BLaER1 treated with 17β-estradiol and CSF1 and Interleukin-3, amounts not matched to agents 10 nM and 100 nM (cell line): Measurements from ENCODE around the gene ATP1A3.
A peak's percentile ranks its signal among the peaks of the same experiment; 100 is the strongest.

Source experiments
- H3K27ac ChIP-seq, 11 experiments: shearing (Covaris generic); formaldehyde crosslinking; 2 replicates each; pipeline ENCODE4 v1.8.1; 2022
- H3K27me3 ChIP-seq, 11 experiments: shearing (Covaris generic); formaldehyde crosslinking; 2 replicates each; pipeline ENCODE4 v1.8.1; 2022
- H3K36me3 ChIP-seq, 11 experiments: shearing (Covaris generic); formaldehyde crosslinking; 2 replicates each; pipeline ENCODE4 v1.8.1; 2022
- H3K4me1 ChIP-seq, 10 experiments: shearing (Covaris generic); formaldehyde crosslinking; 2 replicates each; pipeline ENCODE4 v1.8.1; 2022
- H3K4me2 ChIP-seq, 11 experiments: shearing (Covaris generic); formaldehyde crosslinking; 2 replicates each; pipeline ENCODE4 v1.8.1; 2022
- H3K4me3 ChIP-seq, 10 experiments: shearing (Covaris generic); formaldehyde crosslinking; 2 replicates each; pipeline ENCODE4 v1.8.1; 2022
- H3K9ac ChIP-seq, 11 experiments: shearing (Covaris generic); formaldehyde crosslinking; 2 replicates each; pipeline ENCODE4 v1.8.1; 2022
- H3K9me3 ChIP-seq, 11 experiments: shearing (Covaris generic); formaldehyde crosslinking; replicated peaks in 1 of 11; 2 replicates each; pipeline ENCODE4 v1.8.1; 2022
- H4K20me1 ChIP-seq, 11 experiments: shearing (Covaris generic); formaldehyde crosslinking; 2 replicates each; pipeline ENCODE4 v1.8.1; 2022
- Cebpa-rat ChIP-seq, 11 experiments: shearing (Covaris generic); IDR thresholded peaks; 2 replicates each; pipeline ENCODE4 v1.8.1; 2022

Gene ATP1A3

DNA sequence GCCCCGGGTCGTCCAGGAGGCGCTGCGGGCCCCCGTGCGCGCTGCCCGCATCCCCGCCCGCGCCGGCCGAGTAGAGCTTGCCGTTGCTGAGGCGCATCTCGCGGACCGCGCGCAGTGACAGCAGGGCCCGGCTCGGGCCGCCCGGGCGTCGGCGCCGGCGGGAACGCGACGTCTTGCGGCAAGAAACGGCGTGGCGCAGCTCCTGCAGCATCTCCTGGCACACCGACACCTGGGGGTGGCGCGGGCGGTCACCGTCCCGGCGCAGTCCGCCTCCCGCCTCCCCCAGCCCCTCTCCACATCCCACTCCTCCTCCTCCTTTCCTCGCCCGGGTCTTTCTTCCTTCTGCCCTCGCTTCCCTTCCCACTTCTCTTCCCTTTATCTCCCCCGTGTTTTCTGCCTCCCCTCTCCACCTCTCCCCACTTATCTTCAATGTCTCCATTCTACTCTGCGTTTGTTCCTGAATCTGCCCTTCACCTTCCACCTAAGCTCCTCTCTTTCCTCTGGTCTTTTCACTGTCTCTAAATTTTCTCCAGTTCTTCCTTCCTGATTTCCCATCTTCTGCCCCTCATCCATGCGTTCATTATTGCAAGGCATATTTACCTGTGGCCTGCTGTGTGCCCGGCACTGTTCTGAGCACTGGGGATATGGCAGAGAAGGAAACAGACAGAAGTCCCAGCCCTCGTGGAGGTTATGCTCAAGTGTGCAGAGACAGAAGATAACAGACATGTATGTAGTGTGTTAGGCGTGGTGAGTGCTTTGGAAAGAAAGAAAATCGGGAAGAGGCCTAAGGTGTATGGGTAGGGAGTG is 5.2 kb upstream of the ATP1A3 start:
- Histone ChIP-seq H3K4me3 (peak overlapping the region; percentile 45 to 67 (median 58); a peak in 19 of 20 replicates), H3K27ac (peak overlapping the region in 6 of 11 experiments; percentile 27 to 91 (median 86); a peak in 10 of 22 replicates), H4K20me1 (peaks cover 0 to 70% (median 6%) of the 10 kb centered on the region in 11 experiments; a peak in 8 of 22 replicates), H3K4me1 (peaks cover 16 to 82% (median 67%) of the 10 kb centered on the region in 10 experiments), H3K9me3 (no peaks in the 10 kb centered on the region), H3K27me3 (peaks cover 0 to 39% (median 8%) of the 10 kb centered on the region in 11 experiments; a peak in 11 of 22 replicates), H3K4me2 (peak overlapping the region; percentile 80 to 100 (median 96)), H3K36me3 (peaks cover 0 to 19% (median 0%) of the 10 kb centered on the region in 11 experiments; a peak in 7 of 22 replicates), H3K9ac (peak overlapping the region in 8 of 11 experiments; percentile 53 to 85 (median 79); a peak in 15 of 22 replicates)
- no peak for TF ChIP-seq Cebpa-rat (IDR thresholded peaks at IDR 0.05)

DNA sequence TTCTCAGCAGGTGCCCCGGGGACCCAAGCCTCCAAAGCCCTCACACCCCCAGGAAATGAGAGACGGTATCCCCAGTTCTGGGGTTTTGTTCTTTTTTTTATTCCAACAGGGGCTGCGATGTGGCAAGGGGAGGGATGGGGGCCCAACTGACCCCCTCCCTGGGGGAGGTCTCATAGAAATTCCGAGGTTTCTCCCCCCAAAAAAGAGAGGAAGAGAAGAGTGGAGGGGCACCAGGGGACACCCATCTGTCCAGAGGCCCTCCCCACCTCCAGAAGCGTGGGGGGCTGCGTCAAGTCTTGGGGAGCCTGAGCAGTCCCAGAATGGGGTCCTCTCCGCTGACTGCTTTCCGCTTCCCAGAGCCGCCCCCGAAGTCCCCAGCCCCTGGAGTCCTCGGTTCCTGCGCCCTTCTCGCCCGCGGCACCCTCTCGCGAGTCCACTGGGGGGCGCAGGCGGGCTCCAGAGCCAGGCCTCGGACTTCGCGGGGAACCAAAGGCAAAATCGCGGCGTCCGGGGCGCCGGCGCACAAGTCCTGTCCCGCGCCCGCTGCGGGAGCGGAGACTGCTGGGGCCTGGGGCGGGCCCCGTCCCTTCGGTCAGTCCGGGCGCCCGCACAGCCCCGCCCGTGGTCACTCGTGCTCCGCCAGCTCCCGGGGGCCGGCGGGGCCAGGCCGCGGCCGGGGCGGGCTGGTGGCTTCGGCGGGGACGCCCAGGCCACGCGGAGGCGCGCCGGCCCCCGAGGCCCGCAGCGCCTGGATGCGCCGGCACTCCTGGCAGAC is 4.4 kb upstream of the ATP1A3 start:
- TF ChIP-seq Cebpa-rat (IDR thresholded peaks at IDR 0.05), result no peak
- no peaks in the 10 kb centered on the region for H3K9me3 ChIP-seq
- H3K4me2 ChIP-seq, result peak overlapping the region; percentile 80 to 100 (median 96)
- H3K27ac ChIP-seq, result peak overlapping the region in 8 of 11 experiments; percentile 45 to 91 (median 85); a peak in 16 of 22 replicates
- H4K20me1 ChIP-seq, result peaks cover 0 to 70% (median 6%) of the 10 kb centered on the region in 11 experiments; a peak in 9 of 22 replicates
- H3K4me1 ChIP-seq, result peaks cover 20 to 76% (median 64%) of the 10 kb centered on the region in 10 experiments
- H3K9ac ChIP-seq, result peak overlapping the region in 10 of 11 experiments; percentile 12 to 85 (median 73); a peak in 19 of 22 replicates
- peak overlapping the region; percentile 45 to 67 (median 58) for H3K4me3 ChIP-seq
- H3K36me3 ChIP-seq, result peaks cover 0 to 14% (median 0%) of the 10 kb centered on the region in 11 experiments; a peak in 5 of 22 replicates
- peaks cover 0 to 39% (median 8%) of the 10 kb centered on the region in 11 experiments; a peak in 11 of 22 replicates for H3K27me3 ChIP-seq

DNA sequence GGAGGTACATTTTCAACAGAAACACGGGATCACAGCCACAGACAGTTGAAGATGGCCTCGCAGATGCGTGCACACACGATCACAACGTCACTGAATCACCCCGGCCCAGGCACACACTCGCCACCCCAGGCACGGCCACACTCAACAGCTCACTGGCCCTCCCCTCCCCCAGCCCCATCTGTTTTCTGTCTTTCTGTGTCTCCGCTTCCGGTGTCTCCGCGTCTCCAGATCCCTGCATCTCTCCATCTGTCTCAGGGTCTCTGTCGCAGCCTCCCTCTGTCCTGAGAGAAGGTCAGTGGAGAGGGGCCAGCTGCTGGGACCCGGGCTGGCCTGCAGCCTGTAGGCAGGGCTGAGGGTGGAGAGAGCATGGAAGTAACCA is 3.8 kb upstream of the ATP1A3 start:
- H4K20me1 ChIP-seq, result peaks cover 0 to 70% (median 6%) of the 10 kb centered on the region in 11 experiments; a peak in 9 of 22 replicates
- H3K9me3 ChIP-seq, result no peaks in the 10 kb centered on the region
- H3K4me2 ChIP-seq, result peak overlapping the region; percentile 80 to 100 (median 96)
- no peak for TF ChIP-seq Cebpa-rat (IDR thresholded peaks at IDR 0.05)
- H3K4me3 ChIP-seq, result peak overlapping the region; percentile 45 to 67 (median 58); a peak in 19 of 20 replicates
- H3K9ac ChIP-seq, result peak overlapping the region in 9 of 11 experiments; percentile 12 to 85 (median 78); a peak in 17 of 22 replicates
- H3K4me1 ChIP-seq, result peaks cover 23 to 77% (median 64%) of the 10 kb centered on the region in 10 experiments
- peak overlapping the region in 8 of 11 experiments; percentile 45 to 91 (median 85); a peak in 16 of 22 replicates for H3K27ac ChIP-seq
- peaks cover 0 to 39% (median 8%) of the 10 kb centered on the region in 11 experiments; a peak in 11 of 22 replicates for H3K27me3 ChIP-seq
- peaks cover 0 to 14% (median 0%) of the 10 kb centered on the region in 11 experiments; a peak in 5 of 22 replicates for H3K36me3 ChIP-seq

DNA sequence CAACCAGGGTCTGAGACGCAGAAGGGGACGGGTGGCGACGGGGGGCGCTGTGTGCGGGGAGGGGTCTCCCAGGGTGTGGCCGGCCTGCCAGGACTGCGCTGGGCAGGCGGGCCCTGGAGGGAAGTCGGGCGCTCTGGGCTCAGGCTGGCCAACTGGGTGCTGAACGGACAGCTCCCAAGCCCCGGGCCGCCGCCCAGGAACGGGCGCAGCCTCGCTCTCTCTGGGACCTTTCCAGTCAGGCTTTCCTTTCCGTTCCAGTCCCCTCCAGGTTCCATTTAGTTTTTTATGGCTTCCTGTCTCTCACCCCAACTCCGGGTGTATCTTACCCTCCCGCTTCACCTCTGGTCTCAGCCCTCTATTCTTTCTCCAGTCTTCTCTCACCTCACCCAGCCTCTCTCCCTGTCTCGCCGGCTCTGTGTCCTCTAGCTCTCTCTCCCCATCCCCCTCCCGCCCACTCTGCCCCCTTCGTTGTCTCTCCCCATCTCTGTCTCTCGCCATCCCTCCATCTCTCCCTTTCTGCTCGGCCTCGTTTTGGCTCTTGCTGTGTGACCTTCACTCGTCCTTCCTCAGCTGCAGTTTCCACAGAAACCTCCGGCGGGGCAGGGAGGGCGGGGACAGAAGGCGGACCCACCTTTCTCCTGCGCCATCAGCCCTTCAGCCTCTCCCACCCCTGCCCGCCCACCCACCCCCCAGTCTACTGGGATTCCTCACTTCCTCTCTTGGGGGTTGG is 3.3 kb upstream of the ATP1A3 start:
- Histone ChIP-seq H4K20me1 (peaks cover 0 to 68% (median 6%) of the 10 kb centered on the region in 11 experiments; a peak in 11 of 22 replicates), H3K27ac (peak overlapping the region in 8 of 11 experiments; percentile 51 to 91 (median 85); a peak in 15 of 22 replicates), H3K9me3 (no peaks in the 10 kb centered on the region), H3K9ac (peak overlapping the region in 7 of 11 experiments; percentile 46 to 85 (median 80); a peak in 13 of 22 replicates), H3K4me2 (peak overlapping the region; percentile 80 to 100 (median 96)), H3K36me3 (peaks cover 0 to 12% (median 0%) of the 10 kb centered on the region in 11 experiments; a peak in 5 of 22 replicates), H3K4me3 (peak overlapping the region; percentile 27 to 66 (median 54); a peak in 13 of 20 replicates), H3K4me1 (peaks cover 23 to 76% (median 68%) of the 10 kb centered on the region in 10 experiments), H3K27me3 (peaks cover 0 to 39% (median 8%) of the 10 kb centered on the region in 11 experiments; a peak in 11 of 22 replicates)
- TF ChIP-seq Cebpa-rat (IDR thresholded peaks at IDR 0.05), result no peak

DNA sequence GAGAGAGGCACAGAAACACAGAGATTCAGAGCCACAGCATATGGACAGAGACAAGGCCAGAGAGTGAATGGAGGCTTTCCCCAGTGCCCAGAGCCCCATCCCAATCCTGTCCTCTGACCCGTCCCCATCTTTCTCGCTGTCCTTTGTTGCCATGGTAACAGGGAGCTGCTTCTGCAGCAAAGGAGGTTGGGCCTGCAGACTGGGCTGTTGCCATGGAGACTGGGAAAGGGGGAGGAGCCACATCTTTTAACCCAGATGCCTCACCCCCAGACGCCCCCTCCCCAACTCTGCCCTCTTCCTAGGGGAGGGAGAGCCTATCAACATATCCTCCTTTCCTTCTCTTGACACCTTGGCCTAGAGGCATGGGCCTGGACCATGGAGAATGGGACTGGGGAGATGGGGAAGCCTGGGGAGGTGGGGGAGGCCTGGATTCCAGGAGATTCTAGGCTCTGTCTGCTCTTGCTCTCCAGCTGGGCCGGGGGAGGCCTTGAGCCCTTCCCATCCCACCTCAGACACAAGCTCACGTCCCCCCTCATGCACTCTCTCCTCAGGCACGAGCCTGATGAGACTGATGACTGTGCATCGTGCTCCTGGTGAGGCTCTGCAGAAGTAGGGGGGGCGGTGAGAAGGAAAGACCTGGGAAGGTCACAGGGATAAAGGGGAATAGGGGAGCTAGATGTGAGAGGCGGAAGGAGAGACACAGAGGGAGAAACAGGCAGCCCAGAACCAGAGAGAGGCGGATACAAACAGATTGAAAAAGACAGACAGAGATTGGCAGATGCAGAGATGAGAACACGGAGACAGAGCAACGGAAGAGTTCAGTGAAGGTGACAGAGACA is 2.1 kb upstream of the ATP1A3 start:
- H4K20me1 ChIP-seq, result peaks cover 0 to 60% (median 15%) of the 10 kb centered on the region in 11 experiments; a peak in 13 of 22 replicates
- H3K9me3 ChIP-seq, result no peaks in the 10 kb centered on the region
- TF ChIP-seq Cebpa-rat (IDR thresholded peaks at IDR 0.05), result no peak
- no peak overlapping the region for H3K9ac ChIP-seq
- H3K27ac ChIP-seq, result no peak overlapping the region
- peaks cover 0 to 39% (median 8%) of the 10 kb centered on the region in 11 experiments; a peak in 11 of 22 replicates for H3K27me3 ChIP-seq
- H3K4me2 ChIP-seq, result peak overlapping the region in 10 of 11 experiments; percentile 80 to 99 (median 96); a peak in 19 of 22 replicates
- peaks cover 0 to 5% (median 0%) of the 10 kb centered on the region in 11 experiments; a peak in 2 of 22 replicates for H3K36me3 ChIP-seq
- H3K4me1 ChIP-seq, result peaks cover 23 to 77% (median 70%) of the 10 kb centered on the region in 10 experiments
- no peak overlapping the region for H3K4me3 ChIP-seq

DNA sequence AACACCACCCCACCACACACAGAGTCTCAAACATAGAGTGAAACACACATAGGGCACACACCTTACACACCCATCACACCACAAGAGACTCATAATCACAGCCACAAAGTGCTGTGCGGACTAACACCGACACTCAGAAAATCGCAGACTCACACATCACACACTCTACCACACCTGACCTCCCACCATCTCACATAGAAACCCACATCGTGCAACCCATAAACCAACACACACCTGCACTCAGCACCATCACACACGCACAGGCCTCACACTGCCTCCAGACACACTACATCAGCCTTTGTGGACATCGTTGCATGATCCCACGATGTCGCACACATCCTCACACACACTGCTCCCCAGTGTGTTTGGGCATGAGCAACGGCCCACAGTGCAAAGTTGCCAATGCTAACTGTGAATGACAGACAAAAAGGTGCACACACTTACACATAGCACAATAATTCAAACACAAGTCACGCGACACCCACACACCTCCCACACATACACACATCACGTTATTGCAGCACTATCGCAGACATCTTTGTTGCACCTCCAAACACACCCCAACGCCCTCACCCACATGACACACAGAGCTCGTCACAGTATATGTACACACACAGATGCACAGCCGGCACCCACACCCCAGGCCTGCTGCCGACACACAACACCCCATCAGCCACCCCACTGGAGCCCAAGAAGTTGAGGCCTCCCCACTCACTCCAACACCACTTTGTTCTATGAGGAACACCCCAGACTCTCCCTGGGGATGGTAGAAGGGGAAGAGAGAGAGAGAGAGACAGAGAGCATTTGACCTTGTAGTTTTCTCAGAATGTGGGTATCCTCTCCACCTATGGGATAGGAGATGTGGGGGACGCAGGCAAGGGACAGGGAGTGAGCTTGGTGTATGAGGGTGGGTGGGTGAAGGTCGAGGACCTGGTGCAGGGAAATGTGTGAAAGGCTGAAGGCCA is 1.2 kb upstream of the ATP1A3 start:
- Histone ChIP-seq H3K4me1 (peaks cover 23 to 70% (median 65%) of the 10 kb centered on the region in 10 experiments), H3K9me3 (no peaks in the 10 kb centered on the region), H3K9ac (peak overlapping the region in 6 of 11 experiments; percentile 42 to 64 (median 46); a peak in 6 of 22 replicates), H3K27me3 (peaks cover 0 to 32% (median 8%) of the 10 kb centered on the region in 11 experiments; a peak in 11 of 22 replicates), H4K20me1 (peaks cover 0 to 53% (median 17%) of the 10 kb centered on the region in 11 experiments; a peak in 13 of 22 replicates), H3K4me3 (peak overlapping the region in 2 of 10 experiments; percentile 73 to 79; a peak in 2 of 20 replicates), H3K27ac (peak overlapping the region in 5 of 11 experiments; percentile 11 to 76 (median 49); a peak in 7 of 22 replicates), H3K36me3 (no peaks in the 10 kb centered on the region), H3K4me2 (peak overlapping the region in 9 of 11 experiments; percentile 90 to 99 (median 96); a peak in 18 of 22 replicates)
- TF ChIP-seq Cebpa-rat (IDR thresholded peaks at IDR 0.05), result no peak
